ENCODE measurements around the gene AOPEP.

Gene AOPEP

DNA sequence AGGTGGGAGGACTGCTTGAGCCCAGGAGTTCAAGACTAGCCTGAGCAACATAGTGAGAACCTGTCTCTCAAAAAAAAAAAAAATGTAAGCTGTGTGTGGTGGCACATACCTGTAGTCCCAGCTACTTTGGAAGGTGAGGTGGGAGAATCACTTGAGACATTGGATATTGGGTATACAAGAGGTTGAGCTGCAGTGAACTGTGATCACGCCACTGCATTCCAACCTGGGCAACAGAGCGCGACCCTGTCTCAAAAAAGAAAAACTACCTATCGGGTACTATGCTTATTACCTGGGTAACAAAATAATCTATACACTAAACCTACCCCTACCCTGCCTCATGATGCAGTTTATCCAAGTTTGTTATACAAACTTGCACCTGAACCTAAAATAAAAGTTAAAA, 64.9 kb downstream of the AOPEP start:
- no peak for DNase-seq (ENCODE audit: low read depth)

DNA sequence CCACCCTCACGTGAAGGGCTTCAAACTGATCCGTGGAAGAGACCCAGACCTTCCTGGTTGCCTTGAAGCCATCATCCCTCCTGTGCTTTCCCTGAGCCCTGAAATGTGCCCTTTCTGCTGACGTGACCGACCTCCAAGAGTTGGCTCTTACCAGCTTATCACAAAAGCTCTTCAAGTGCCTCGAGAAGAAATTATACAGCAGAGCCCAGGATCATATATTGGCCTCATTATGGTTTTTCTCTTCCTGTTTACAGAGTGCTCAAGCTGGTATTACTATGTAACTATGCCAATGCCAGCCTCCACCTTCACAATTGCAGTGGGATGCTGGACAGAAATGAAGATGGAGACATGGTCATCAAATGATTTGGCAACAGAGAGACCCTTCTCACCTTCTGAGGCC, 66.0 kb downstream of the AOPEP start:
- no peak for DNase-seq (ENCODE audit: low read depth)

DNA sequence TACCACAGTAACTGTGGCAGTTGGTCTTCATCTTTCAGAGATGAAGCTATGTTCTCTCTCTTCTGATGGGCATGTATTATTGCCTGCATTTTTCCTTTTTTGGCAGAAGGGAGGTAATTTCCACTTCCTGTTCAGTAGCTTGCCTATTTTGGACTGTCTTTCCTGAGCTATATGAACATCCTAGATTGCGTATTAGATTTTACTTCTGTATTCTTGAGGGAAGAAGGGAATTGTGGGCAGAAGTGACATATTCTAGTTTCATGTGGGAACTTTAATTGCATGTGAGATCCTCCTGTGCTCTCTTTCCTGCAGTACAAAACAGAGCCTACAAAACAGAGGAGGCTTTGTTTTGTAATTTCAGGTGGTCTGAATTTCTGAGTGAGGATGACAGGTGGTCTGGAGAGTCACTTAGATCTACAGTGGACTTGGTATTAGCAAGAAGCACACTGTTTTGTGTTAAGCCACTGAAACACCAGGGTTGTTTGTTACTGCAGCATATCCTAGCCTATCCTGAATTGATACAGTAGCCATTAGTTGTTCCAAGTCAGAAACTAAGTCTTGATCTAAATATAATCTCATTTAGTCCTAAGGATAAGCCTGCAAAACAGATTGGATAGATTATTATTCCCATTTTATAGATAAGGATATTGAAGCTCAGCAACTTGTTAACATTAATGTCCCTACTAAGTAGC, 68.1 kb downstream of the AOPEP start:
- no peak for DNase-seq (ENCODE audit: low read depth)

DNA sequence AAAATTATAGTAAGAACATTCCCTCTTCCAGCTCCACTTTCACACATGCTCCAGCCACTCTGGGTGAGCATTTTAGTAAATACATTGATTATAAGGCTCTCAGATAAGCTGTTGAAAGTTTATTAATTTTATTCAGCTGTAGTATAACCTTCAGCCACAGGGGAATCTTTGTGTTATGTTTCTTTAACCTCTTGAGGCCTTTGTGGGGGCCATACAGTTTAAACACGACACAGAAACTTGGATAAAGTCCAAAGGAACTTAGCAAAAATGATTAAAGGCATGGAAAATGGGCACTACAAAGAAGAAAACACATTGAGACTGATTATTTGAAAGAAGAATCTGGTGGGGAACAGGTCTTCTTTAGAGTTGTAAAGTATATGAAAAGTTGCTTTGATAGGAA, 70.2 kb downstream of the AOPEP start:
- no peak for DNase-seq (ENCODE audit: low read depth)

DNA sequence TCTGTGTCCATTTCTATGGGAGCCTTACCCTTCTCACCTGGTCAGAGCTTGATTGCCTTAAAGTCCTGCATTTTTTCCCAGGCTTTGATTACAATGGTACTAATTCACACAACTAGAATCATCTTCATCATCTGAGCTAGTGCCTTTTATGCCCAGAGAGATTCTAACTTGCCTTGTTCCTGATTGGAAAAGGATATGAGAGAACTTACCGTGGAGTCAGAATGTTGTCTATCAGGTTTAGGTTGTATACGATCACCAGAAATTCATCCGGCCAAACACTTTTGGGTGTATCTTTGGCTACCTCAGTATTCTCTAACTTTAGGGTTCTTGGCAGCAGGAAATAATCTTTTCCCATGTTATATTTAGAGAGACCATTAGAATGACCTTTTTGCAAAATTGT, 71.7 kb downstream of the AOPEP start:
- no peak for DNase-seq (ENCODE audit: low read depth)

DNA sequence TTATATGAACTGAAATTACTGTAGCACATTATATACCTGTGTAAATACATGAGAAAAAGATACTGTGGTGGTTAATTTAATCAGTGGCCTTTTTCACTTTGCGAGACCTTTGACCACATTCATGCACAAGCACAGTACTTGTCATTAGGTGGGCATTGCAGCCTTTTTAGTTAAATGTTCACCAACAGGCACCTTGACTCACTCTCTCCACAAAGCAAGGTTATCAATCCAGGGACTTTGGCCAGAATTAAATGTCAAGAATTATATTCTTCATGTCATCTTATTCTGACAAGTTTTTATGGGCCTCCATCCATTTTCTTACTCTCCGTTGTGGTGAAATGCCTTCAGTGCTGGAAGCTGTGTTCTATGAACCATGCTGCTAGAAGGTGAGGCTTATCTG, 72.2 kb downstream of the AOPEP start:
- no peak for DNase-seq (ENCODE audit: low read depth)

DNA sequence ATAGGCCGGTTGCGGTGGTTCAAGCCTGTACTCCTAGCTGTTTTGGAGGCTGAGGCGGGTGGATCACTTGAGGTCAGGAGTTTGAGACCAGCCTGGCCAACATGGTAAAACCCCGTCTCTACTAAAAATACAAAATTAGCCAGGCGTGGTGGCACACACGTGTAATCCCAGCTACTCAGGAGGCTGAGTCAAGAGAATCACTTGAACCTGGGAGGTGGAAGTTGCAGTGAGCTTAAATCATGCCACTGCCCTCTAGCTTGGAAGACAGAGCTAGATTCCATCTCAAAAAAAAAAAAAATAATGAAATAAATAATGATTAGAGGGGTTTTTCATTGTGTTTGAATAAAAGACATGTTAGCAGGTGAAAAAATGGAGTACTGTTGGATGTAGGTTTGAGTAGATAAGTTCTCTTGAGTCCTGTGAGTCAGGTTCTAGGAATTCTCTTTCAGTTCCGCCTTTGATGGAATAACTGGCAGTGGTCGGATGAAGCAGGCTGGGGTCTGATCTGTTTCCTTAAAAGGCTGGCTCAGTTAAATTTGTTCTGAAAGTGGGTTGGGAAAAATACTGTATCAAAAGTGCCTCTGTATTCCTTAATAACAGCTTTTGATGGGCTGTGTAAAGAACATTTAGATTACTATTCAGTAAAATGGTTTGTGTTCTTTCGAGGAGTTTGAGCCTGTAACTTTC, 73.2 kb downstream of the AOPEP start:
- DNase-seq (ENCODE audit: low read depth) = no peak

DNA sequence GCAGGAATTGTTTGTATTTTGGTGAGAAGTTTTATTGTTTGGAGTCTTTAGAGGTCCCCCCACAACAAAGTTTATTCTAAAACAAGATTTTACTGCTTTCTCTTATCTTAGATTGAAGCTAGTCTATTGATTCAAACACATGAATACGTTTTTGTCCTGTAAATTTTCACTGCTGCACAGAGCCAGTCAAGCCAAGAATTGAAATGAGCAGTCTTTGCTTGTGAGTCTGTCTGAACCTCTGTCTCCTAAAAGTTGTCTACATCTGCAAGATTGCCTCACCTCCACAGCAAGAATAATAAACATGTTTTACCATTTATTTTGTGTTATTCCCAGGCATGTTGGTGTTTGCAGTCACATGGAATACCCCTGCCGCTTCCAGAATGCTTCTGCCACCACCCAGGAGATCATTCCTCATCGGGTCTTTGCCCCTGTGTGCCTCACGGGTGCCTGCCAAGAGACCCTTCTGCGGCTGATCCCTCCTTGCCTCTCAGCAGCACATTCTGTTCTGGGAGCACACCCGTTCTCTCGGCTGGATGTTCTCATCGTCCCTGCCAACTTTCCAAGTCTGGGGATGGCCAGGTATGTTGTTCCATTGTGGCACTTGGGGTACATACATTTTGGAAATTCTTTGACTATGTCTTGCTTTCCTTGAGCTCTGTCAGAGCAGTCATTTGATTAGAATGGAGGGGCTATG, 74.1 kb downstream of the AOPEP start:
- no peak for DNase-seq (ENCODE audit: low read depth)

DNA sequence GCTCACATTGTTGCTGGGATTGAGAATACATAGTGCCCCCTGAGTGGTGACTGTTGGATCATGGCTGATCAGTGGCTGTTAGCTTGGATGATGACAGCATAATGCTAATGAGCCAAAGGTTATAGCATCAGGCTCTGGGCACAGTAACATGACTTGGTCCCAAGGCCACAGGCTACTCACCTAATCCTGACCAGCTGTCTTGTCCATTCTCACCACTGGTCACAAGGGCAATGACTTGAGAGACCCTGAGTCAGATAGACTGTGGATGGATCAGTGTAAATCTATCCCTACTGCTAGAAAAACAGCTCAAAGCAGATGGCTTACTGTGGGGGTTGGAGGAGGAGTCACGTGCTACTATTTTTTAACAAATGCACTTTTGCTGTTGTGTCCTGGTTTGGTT, 74.7 kb downstream of the AOPEP start:
- DNase-seq (ENCODE audit: low read depth) = no peak

DNA sequence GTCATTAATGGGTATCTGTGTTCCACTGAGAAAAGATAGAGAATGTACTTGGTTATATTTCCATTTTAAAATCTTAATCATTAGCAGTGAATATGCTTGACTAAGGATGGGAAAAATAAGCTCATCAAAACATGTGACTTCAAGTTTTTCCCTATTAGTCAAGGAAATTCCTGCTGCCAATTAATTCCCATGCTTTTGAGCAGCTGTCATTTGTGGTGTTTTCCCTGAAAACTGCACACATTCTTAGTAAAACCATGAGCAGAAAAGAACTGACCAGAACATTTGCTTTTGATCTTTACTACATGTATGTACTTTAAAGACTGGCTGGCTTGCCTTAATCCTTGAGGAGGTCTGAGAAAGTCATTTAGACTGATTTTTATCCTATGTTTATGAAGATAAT, 75.2 kb downstream of the AOPEP start:
- no peak for DNase-seq (ENCODE audit: low read depth)

DNA sequence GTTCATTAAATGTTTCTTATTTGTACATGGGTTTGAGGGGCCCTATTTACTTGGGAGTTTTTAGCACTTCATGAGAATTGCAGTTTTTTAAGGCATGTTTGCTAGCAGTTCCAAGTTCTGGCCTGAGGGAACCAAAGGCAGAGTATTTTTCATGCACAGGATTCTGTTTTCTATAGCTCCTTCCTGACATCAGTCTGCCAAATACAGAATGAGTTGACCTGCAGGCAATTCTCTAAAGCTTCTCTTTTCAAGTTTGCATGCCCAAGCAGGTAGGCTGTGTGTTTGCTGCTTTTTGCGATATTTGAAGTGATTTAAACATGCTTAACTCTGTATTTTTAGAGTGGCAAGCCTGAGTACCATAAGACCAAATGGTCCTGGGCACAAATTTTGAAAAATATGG, 75.8 kb downstream of the AOPEP start:
- no peak for DNase-seq (ENCODE audit: low read depth)

DNA sequence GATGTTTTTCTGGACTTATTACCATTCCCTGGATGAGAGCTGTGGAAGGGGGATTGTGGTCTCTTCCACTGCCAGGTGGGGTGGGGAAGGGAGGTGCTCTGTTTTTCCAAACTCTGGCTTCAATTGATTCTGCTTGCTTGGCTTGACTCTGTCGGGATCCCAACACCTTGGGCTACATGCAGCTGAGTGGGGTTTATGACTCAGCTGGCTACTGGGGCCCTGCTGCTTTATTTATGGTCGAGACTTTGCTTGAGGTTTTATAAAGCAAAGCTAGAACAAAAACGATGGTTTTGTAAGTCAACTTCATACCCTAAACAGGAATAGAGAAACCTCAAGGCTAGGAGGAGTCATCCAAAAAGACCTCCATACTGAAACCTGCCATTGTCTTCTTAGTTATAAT, 76.3 kb downstream of the AOPEP start:
- DNase-seq (ENCODE audit: low read depth) = no peak

DNA sequence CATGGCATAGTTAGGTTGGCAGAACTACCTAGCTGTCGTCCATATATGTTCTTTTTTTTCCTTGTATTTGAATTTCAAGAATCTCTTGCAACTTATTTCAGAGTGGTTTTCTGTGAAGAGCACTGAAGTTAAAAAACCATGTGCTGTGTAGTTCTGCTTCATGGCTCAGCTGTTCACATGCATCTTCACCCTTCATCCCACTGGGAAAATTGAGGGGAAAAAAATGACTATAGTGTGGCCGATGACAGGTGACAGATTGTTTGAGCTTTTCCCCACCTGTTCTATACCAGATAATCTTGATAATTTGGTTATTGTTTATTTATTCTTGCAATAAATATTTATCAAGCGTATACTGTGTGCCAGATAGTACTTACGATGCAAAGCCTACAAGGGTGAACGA, 77.8 kb downstream of the AOPEP start:
- no peak for DNase-seq (ENCODE audit: low read depth)

DNA sequence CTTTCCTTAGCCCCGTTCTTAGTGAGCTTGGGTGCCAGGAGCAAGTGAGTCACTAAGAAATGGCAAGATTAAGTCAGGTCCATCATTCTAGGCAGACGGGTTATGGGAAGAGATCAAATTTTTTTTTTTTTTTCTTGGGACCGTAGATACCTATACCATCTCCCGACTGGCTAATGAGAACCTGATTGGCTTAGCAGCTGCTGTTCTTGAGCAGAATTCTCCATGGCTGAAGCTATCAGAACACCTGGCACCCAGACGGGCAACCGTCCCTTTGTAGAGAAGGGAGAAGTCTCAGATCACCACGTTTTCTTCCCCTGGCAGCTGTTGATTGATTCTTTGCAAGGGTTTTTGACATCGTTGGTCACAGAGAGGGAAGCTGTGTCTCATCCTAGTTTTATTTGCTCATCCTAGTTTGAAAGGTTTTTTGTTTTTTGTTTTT, 78.6 kb downstream of the AOPEP start:
- DNase-seq (ENCODE audit: low read depth) = no peak

DNA sequence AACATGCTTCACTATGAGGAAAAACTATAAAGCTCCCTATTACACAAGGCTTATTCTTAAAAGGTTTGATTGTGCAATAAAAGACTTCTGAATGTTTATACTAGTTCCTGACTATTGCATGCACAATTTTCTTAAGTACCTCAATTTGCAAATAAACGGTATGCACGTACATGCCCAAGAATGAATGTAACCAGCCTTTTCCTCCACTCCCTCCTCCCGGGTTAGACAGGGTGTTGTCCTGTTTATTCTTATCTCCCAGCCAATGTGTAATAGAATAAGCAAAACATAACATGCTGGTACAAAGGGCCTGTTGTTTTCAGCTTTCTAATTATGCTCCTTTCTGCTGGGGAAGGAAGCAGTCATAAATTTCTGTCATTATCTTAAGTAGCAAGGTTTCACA, 79.1 kb downstream of the AOPEP start:
- no peak for DNase-seq (ENCODE audit: low read depth)

DNA sequence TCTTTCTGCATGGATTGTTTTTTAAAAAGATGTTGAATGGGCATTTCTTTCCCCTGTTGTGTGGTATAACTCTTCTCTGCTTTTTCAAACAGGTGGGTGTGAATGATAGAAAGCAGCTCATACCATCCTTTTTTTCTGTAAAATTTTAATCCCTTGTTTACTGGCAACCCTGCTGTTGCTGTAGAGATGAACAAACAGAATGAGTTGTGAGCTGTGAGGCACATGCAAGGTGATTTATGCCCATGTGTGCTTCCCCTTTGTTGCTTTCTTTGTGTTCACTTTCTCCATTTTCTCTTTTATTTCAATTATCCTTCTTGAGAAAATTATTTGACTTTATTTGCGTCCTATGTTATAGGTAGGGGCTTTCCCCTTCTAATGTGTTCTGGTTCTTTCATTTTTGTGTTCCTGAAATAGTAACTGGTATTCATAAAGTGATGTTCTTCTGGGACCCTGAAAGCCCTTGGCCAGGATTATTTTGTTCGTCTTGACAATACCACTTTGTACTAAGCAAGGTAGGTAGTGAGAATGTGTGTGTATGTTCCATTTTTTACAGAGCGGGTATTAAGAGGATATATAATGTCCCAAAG, 79.9 kb downstream of the AOPEP start:
- no peak for DNase-seq (ENCODE audit: low read depth)

DNA sequence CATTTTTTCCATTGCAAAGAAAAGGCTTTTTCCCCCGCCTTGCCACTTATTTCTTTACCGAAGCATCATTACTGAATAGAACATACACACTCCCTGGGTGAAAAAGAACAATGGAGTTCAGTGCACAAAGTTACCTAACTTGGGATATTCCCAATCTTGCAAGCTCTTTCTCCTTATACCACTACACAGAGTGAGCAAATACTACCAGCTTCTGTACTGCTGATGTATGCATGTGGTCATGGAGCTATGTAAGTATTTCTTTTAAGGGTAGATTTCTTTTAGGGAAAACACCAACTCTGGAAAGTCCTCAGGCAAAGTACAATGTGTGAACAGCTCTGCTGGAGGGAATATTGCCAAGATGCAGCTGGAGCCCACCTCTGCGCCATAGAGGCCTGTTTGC, 81.1 kb downstream of the AOPEP start:
- DNase-seq (ENCODE audit: low read depth) = no peak

DNA sequence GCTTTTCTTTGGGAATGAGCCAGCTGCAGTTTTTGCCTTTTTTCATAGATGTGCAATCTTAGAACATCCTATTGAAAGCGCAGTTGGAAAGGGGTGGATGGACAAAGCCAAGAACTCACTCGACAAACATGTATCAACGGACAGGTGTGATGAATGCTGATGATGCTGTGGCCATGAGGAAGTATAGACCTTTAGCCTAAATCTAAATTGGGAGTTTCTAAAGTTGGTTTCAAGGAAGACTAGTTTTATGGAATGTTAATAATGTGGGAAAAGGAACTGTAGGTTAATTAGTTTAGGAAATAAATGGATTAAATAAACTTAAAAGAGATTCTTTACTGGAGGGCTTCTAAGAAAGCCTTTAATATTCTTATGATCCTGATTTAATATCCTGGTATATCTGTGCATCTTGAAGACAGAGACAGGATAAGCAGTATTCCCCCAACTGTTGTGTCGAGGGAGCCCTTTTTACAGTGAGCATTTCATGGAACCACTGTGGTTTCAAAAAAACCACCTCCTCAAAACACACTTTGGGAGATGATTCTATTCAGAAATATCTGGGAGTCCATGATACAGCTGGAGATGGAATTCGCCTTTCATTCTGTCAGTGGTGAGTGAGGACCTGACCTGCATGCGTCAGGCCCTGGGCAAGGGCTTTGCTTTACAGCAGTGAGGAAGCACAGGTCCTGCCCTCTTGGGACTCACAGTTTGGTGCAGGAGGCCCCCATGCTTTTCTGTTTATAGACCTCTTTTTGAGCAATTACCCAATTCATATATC, 82.6 kb downstream of the AOPEP start:
- no peak for DNase-seq (ENCODE audit: low read depth)

DNA sequence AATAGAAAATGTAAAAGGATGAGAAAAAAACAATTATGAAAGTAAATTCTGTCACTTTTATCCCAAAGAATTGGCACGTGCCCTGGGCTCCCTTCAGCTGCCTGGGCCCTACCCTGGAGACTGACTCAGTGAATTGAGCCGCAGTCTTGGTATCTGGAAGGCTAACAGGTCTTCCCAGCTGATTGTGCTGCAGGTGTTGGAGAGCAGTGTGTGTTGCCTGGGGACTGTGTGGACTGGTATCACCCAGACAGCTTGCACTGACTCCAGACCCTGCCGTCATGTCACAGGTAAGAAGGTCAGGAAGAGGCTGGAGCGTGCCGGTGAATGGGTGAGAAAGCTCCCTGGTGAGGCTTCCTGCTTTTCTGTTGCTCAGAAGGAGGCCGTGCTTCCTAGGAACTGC, 83.3 kb downstream of the AOPEP start:
- no peak for DNase-seq (ENCODE audit: low read depth)

DNA sequence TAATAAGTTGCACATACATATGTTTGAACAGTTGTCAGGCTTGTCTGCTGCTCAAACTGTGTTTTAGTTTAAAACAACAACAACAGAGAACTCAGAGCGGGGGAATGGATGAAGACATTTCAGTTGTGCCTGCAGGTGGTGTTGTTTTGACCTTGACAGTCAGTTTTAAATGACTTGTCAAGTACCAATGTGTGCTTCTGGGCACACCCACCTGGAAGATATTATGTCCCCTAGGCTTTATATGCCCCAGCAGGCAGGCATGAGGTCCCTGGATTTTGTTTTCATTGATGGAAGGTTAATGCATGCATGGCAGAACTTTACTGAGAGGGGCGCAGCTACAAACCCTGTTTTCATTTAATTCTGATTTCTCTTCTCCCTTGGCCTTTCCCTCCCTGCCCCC, 84.6 kb downstream of the AOPEP start:
- DNase-seq (ENCODE audit: low read depth) = no peak

DNA sequence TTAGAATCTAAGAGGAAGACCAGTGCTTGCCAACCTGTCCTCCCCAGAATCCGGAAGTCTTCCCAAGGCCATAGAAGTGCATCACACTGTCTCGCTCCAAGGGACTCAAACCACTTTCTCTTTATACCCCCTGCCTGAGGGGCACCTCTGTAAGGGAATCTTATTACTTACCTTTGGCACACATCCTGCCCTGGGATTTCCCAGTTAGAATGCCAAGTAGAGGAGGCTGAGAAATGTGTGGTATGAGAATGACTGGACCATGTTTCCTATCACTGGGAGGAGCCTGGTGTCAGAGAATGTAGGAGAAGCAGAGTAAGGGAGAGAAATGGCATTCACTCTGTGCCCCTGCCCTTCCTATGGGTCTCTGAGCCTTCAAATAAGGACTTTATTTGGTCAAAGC, 85.8 kb downstream of the AOPEP start:
- DNase-seq (ENCODE audit: low read depth) = no peak

DNA sequence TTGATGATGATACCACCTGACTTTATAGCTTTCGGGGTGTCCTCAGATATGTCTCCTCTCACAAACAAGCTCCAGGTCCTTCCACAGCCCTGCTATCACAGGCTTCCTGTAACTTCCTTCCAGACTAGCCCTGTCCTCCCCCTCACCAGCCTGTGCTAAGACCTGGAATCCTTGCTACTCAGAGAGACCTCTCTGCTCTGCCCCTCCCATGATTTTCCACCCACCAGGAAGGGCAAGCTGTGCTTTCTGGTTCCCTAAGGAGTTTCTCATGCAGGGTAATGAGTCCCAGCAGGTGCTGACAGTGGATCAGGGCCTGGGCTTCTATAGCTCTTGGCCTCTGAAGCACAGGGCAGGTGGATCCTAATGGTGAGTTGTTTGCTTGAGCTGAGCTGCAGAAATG, 86.9 kb downstream of the AOPEP start:
- DNase-seq (ENCODE audit: low read depth) = no peak

All from activated T-helper 9 cell treated with anti-CD3 and anti-CD28 coated beads, Interleukin-2, amount 50 U/mL, for 16 hours (primary cell).